ENCODE measurements around the gene SH3TC2. TPM values are rescaled to one million over a fixed set of nuclear protein-coding genes. Genes with fewer than 3 reads are reported as not detected.

Gene SH3TC2
- total RNA-seq = 1.2 TPM in 2 replicates

GRCh38 chr5:149063017-149063687 is at the start of gene SH3TC2:
SH3TC2 (minus strand) TSS chr5:149063062; CDS start chr5:149063022, 40 bp downstream.

Other genes with a start within 250 kb of the SH3TC2 start
- gene ADRB2, start 236.5 kb downstream of the SH3TC2 start, total RNA-seq = 0.18 and 0.30 TPM in 2 replicates
- 4.2 and 11.3 TPM in 2 replicates for gene ABLIM3, start 78.4 kb upstream of the SH3TC2 start, total RNA-seq
- 1.5 and 3.4 TPM in 2 replicates for gene AFAP1L1, start 208.8 kb upstream of the SH3TC2 start, total RNA-seq